Left cardiac atrium (tissue), 4 donors: Measurements from ENCODE around the gene PITHD1. TPM values are rescaled to one million over a fixed set of nuclear protein-coding genes. Genes with fewer than 3 reads are reported as not detected.
"Not testable (repeated sequence)": the region's sequence is repeated elsewhere in the genome, so short reads cannot be mapped to it uniquely, and the experiment has no call there.

Experiments used
- ATAC-seq, 2 donors: fragments of 200-7000 bp; cut with Tn5 transposase; one replicate each; pipeline ENCODE4 v1.9.1; 2020; ENCODE audit warnings: mild to moderate bottlenecking in 2 of 2, moderate library complexity in 2 of 2
- DNase-seq: peaks from one replicate; pipeline ENCODE4 v3.0.0-alpha.2; 2020
- intact Hi-C, 2 donors: fragments of 100-400 bp; cut with DNase I; formaldehyde crosslinking; loops; one replicate each; pipeline versions ENCODE4 v1.14.1 to v1.15.1; 2022 to 2023
- total RNA-seq, 2 donors: library from RNA; stranded (reverse); fragmentation: NEBNext Ultra II Directional; extraction: Animal tissue kit (Norgen Biotek cat#: 25700); gene quantifications; one replicate each; pipeline ENCODE4 v1.2.1, GENCODE V29; 2021
- donor health status: DM: no; HTN: yes; CAD: no.
- donor health status: DM: no; HTN: yes; CAD: no; lungs with severe emphysema.
- donor health status: DM: yes; HTN: yes; CAD: no.
- donor health status: Dilated cardiomyopathy.

PITHD1 gene
- total RNA-seq, 2 donors from 2014 or later: 34.9 to 39.6 TPM

DNA sequence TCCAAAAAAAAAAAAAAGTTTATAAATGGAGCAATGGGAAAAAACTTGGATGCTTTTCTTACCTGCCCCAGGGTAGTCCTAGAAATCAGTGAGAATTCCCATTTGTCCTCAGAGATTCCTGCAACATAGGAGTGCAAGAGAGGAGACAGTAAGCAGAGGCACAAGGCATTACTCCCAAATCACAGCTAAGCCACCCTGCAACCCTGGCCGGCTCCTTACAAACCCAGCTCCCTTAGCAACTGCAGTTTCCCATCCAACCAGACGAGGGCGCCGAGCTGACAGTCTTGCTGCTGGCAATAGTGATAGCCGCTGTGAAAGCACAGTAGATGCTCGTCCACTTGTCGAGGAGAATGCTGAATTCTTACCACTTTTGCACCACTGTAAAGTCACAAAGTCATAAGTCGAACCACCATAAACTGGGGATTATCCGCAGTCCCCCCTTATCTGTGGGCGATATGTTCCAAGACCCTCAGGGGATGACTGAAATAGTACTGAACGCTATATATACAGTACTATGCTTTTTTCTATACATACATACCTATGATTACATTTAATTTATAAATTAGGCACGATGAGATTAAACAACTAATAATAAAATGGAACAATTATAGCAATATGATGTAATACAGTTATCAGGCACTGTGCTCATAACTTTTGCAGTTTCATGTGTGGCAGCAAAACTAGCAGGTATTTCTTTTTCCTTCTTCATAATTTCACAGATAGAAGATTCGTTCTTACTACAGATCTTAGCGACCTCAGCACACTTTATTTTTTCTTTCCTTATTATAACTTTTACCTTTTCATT lies 6.0 kb upstream of the PITHD1 start:
- intact Hi-C loops: loop anchor here in 1 of 2 donors (5.0 kb wide), 2 partner anchors 95 to 145 kb away; partner anchors contain the start of gene FUCA1
- DNase-seq (peak; percentile 88), ATAC-seq (peak; percentile 86 to 88)

DNA sequence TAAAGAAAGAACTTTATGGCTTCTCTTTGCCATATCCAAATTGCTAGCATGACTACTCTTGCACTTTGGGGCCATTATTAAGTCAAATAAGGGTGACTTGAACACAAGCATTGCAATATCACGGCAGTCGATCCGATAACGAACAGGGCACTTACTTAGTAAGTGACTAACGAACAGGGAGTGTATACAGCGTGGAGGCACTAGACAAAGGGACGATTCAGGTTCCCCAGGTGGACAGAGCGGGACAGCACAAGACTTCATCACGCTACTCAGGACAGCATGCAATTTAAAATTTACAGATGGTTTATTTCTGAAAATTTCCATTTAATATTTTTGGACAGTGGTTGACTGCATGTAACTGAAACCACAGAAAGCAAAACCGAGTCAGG lies 5.4 kb upstream of the PITHD1 start:
- intact Hi-C loops: loop anchor here in 1 of 2 donors (5.0 kb wide), 2 partner anchors 94 to 144 kb away; partner anchors contain the start of gene FUCA1
- no peak for DNase-seq
- ATAC-seq: no peak

DNA sequence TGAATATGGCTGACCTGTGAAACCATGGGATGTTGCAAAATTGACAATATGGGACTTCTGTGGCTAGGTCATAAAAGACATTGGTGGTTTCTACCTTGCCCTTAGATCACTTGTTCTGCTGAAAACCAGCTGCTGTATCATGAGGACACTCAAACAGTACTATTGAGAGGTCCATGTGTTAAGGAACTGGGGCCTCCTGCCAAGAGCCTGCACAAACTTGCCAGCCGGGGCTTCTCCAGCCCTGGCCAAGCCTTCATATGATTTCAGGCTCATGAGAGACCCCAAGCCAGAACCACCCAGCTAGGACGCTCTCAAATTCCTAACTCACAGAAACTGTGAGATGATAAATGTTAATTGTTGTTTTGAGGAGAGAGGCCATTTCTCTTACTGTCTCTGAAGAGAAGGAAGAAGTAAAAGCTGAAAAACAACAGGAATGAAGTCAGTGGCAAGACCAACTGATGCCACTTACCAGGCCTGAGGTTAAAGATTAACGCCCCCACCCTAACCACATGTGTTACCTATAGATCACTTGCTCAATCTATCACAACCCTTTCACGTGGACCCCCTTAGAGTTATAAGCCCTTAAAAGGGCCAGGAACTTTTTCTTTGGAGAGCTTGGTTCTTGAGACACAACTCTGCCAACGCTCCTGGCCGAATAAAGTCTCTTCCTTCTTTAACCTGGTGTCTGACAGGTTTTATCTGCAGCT lies 3.9 kb upstream of the PITHD1 start:
- DNase-seq (no peak), ATAC-seq (no peak)
- intact Hi-C loops: loop anchor here in 1 of 2 donors (5.0 kb wide), 2 partner anchors 93 to 143 kb away; partner anchors contain the start of gene FUCA1

DNA sequence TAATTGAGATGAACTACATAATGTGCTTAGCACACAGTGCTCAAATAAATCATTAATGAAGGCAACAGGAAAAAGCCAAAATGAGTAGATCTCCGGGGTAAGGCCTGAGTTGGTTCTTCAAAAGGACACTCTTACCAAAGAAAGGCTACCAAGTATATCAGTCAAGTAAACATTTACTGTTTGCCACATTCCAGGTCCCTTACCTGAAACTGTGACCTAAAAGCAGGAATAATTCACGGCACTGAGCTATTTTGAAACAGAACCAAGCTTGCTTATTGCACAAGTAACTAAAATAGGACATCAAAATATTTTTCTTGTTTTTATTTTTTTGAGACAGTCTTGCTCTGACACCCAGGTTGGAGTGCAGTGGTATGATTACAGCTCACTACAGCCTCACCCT lies 2.0 kb upstream of the PITHD1 start:
- ATAC-seq (no peak), DNase-seq (no peak)
- intact Hi-C loops: no loop called here

DNA sequence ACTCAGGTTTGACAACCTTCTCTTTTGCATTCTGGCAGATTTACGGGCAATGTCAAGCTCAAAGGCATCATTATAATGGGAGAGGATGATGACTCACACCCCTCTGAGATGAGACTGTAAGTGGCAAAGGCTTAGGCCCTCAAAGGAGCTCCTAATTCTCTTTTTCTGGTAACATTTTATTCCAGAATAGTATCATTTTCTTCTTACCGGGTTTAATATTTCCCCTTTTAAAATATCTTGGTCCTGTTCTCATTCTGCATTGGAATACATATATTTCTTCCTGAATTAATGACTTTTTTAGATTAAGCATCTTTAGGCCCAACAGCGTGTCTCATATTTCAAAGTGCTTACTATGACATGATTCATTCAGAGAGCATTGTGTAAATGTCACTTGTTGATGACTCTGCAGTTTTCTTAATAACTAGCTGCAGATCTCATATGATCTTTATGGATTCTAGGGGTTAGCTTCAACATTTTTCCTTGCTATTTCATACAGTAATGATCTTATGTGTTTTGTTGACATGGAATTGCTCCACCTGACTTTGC lies 1.7 kb downstream of the PITHD1 start:
- ATAC-seq: no peak
- intact Hi-C loops: no loop called here

DNA sequence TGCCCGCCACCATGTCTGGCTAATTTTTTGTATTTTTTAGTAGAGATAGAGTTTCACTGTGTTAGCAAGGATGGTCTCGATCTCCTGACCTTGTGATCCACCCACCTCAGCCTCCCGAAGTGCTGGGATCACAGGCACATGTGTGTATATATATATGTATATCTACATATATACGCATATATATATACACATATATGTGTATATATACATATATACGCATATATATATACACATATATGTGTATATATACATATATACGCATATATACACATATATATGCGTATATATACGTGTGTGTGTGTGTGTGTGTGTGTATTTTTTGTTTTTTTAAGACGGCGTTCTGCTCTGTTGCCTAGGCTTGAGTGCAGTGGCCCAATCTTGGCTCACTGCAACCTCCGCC lies 4.9 kb downstream of the PITHD1 start:
- DNase-seq, intact Hi-C loops, ATAC-seq: not testable (repeated sequence)

More for the DNA sequence above, 1.7 kb downstream of the PITHD1 start:
- no peak for DNase-seq

DNA sequence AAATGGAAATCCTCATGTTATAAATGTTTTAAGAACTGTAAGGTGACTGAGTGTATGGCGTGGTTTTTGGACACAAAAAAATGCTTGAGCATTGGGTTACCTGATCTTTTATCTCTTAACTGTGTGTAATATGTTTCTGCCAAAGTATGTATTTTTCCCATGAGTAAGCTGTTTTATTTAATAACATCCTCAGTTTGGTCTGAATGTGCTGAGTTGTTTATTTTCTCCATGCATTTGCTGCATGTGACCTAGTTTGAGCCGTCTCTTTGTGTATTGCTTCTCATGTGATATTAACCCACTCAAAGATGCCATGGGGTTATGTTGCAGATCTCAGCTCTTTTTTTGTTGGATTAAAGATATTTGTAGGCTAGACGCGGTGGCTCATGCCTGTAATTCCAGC lies 6.6 kb downstream of the PITHD1 start:
- no peak for DNase-seq
- no peak for ATAC-seq
- intact Hi-C loops: no loop called here

DNA sequence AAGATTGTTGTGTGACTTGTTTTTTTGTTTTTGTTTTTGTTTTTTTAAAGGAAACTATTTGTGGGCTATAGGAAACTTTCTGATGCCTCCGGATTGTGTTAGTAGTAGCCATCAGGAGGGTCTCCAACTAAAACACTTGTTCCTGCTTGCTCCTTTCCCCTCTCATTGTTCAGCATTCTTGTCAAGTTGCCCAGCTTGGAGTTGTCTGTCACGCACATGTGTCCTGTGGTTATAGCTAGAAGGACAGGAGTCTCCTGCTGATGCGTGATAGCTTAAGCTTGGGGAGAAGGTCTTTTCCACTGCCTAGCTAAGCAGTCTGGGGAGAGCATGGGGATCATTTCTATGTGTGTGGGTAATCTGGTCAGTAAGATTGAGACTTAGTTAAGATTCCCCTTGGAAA lies 9.5 kb downstream of the PITHD1 start:
- intact Hi-C loops: no loop called here
- ATAC-seq: no peak
- DNase-seq: no peak

DNA sequence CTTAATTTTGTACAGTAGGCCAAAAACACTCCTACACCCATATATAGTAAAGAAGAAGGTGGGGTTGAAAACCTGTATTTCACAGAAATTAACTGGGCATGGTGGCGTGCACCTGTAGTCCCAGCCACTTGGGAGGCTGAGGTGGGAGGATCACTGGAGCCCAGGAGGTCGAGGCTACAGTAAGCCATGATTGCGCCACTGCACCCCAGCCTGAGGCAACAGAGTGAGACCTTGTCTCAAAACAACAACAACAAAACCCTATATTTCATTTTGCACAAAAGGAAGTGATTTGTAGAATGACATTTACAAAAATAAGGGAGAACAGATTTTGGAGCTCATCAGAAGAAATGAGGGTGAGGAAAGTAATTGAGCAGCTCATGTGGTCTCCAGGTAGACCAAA lies 10.5 kb downstream of the PITHD1 start:
- no peak for ATAC-seq
- no peak for DNase-seq
- intact Hi-C loops: no loop called here

DNA sequence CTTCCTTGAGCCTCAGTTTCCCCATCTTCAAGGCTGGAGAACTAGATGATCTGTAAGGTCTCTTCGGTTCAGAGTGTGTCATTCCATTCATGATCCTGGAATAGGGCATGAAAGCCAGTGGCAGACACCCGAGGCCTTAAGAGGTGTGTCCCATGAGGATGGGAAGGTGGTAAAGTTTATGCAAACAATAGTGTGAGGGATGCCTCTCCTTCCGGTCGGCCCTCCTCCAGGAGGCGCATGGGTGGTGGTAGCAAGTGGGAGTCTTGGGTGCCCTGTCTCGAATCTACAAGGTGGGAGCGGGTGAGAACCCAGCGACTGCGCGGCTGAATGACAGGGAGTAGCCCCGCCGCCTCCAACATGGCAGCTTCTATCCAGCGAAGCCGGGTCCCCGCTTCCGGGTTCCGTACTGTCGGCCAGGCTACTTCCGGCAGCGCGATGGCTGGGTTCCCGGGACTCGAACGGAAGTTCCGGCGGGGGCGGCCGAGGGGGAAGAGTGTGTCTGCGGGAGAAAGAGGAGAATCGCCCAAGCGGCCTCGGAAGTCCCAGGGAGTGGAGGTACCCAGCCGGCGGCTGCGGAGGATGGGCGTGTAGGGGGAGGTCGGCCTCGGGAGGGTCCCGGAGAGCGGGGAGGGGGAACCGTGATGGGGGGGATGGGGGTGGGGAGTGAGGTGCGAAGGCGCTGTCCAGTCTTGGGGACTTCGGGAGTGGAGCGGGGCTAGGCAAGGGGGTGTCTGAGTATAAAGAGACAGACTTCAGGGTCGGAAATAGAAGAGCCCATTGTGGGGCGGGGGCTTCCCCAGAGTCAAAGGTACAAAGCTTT lies 12.7 kb downstream of the PITHD1 start, which contains the start of gene LYPLA2:
TSS of gene LYPLA2 (plus strand) at position 450 of the 820 bp plus-strand sequence. CDS start 1,538 bp downstream, outside the sequence.
- ATAC-seq: peak; percentile 92 to 96
- peak; percentile 96 for DNase-seq
- intact Hi-C loops: no loop called here

DNA sequence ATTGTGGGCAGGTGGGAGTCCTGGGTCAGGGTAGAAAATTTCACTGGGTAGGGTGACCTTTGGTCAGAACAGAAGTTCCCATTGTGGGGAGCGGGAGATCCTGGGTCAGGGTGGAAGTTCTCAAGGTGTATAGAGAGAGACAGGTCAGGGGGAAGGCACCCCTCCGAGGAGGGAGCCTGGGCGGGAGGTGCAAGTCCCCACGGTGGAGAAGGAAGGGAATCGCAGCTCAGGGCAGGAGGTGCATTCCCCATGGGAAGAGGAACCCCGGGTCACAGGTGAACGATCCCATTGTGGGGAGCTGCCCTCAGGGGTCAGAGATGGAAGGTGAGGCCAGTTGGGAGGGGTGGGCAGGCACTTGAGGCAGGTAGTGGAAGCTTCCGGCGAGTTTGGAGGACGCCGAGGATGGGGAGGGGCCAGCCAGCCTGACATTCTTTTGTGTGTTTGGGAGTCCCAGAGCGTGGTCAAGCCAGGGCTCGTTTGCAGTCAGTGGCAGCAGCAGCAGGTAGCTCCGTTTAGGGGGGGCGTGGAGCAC lies 13.4 kb downstream of the PITHD1 start:
- intact Hi-C loops: no loop called here
- DNase-seq: no peak
- ATAC-seq: peak in 1 of 2 donors; percentile 13

DNA sequence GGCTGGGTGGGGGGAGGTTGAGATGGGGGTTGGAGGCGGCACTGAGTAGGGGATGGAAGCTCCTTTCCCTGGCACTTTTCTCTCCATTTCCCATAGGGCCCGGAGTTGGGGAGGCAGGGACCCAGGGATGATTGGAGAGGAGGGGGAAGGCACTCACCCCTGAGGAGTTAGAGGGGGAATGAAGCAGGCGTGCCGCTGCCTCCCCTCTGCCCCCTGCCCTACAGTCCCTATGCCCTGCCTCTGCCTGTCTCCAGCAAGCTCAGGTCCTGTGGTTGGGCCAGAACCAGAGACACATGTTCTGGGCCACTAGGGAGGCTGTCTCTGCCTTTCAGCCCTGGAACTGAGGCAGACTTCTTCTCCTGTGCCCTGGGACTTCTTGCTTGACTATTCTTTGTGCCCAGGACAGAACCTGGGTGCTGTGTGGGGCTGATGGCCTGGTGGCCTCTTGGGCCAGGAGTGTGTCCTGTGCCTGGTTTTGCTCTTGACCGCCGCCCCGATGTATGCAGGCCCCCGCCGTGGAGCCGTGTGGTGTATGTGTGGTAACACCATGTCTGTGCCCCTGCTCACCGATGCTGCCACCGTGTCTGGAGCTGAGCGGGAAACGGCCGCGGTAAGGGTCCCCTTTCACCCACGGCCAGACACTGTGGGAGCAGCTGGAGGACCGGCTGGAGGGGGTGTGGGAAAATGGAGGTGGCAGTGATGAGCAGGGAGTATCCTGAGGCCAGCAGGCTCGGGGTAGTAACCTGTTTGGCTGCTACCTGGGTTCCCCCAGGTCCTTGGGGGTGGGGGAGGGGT lies 14.1 kb downstream of the PITHD1 start:
- DNase-seq (no peak), ATAC-seq (no peak)
- intact Hi-C loops: no loop called here

DNA sequence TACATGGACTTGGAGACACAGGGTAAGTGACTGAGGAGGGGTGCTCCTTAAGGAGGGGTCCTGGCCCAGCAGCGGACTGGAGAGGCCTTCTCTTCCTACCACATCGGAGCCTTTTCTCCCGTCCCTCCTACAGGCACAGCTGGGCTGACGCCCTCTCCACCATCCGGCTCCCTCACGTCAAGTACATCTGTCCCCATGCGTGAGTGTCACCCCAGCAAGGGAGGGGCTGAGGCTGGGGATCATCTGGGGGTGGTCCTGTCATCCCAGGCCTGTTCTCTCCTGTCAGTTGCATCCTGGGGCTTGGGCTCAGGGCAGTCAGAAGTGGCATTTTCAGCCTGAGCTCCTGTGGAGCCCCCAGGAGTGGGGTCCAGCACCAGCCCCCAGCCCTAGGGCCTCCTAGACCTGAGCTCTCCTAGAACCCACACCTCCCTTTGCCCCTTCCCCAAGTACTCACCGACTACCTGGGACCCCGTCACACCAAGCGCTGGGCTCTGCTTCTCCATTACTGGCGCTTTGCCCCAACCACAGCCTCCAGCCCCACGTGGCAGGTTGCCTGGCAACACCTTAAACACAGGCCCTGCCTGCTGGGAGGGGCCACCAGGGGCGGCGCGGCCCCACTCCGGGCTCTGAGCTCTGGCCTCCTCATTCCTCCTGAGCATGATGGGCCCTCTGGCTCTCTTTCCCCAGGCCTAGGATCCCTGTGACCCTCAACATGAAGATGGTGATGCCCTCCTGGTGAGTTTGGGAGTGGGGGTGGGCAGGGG lies 15.0 kb downstream of the PITHD1 start:
- peak in 1 of 2 donors; percentile 23 for ATAC-seq
- peak; percentile 62 for DNase-seq
- intact Hi-C loops: no loop called here

DNA sequence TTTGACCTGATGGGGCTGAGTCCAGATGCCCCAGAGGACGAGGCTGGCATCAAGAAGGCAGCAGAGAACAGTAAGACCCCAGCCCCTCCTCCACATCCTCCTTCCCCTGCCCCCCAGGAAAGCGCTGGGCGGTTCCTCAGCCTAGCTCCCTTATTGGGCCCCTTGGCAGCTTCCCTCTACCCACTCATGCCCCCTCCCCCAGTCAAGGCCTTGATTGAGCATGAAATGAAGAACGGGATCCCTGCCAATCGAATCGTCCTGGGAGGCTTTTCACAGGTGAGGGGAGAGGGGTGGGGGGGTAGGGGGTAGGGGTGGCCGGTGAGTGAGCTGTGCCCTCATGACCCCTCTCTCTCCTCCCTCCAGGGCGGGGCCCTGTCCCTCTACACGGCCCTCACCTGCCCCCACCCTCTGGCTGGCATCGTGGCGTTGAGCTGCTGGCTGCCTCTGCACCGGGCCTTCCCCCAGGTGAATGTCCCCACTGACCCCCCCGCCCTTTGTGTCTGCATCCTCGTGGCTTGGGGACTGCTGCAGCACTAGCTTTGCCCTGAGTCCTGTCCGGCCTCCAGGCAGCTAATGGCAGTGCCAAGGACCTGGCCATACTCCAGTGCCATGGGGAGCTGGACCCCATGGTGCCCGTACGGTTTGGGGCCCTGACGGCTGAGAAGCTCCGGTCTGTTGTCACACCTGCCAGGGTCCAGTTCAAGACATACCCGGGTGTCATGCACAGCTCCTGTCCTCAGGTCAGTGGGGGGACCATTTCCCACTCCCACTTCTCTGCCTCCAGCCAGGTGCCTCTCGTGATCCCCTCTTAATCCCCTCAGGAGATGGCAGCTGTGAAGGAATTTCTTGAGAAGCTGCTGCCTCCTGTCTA lies 15.9 kb downstream of the PITHD1 start:
- intact Hi-C loops: no loop called here

DNA sequence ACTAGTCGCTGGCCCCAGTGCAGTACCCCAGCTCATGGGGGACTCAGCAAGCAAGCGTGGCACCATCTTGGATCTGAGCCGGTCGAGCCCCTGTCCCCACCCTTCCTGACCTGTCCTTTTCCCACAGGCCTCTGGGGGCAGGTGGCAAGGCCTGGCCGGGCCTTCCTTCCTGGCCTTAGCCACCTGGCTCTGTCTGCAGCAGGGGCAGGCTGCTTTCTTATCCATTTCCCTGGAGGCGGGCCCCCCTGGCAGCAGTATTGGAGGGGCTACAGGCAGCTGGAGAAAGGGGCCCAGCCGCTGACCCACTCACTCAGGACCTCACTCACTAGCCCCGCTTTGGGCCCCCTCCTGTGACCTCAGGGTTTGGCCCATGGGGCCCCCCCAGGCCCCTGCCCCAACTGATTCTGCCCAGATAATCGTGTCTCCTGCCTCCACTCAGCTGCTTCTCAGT lies 16.5 kb downstream of the PITHD1 start:
- intact Hi-C loops, ATAC-seq, DNase-seq: not testable (repeated sequence)

More for the DNA sequence above, 15.9 kb downstream of the PITHD1 start:
- ATAC-seq (no peak), DNase-seq (no peak)
